ENCODE results near the gene PRIM2. TPM values are rescaled to one million over a fixed set of nuclear protein-coding genes. Genes with fewer than 3 reads are reported as not detected.
A peak's percentile ranks its signal among the peaks of the same experiment; 100 is the strongest.
"Not testable (repeated sequence)": the region's sequence is repeated elsewhere in the genome, so short reads cannot be mapped to it uniquely, and the experiment has no call there.

PRIM2 gene
- total and polyA plus RNA-seq, 2 experiments from 2014 or later, result 45.5 to 75.2 TPM

- H3F3A ChIP-seq (replicated peaks; ENCODE audit: low read depth); H3K4me2 ChIP-seq; H3K9me2 ChIP-seq (ENCODE audit: insufficient read depth); ATAC-seq; H3K27me3 Mint-ChIP-seq (ENCODE audit: insufficient read depth, low read depth, poor library complexity); H3K79me2 ChIP-seq (replicated peaks; ENCODE audit: insufficient read depth); H3K9me3 Mint-ChIP-seq; H3K27ac ChIP-seq (ENCODE audit: low read depth); H3K4me3 ChIP-seq; H3K4me3 Mint-ChIP-seq; DNase-seq (ENCODE audit: low spot score); H4K20me1 ChIP-seq (replicated peaks; ENCODE audit: insufficient read depth); H2AFZ ChIP-seq; H3K36me3 Mint-ChIP-seq (ENCODE audit: low read depth); H3K27ac Mint-ChIP-seq; H3K27me3 ChIP-seq (ENCODE audit: insufficient read depth); H3K36me3 ChIP-seq (ENCODE audit: insufficient read depth): not testable (repeated sequence)
- peaks cover 46% of the 10 kb centered on the region for H3K4me1 ChIP-seq (ENCODE audit: insufficient read depth)
- H3K4me1 Mint-ChIP-seq, result peaks cover 39% of the 10 kb centered on the region
Measured at GRCh38 chr6:57523221-57523620, 205.8 kb downstream of the PRIM2 start.

DNA sequence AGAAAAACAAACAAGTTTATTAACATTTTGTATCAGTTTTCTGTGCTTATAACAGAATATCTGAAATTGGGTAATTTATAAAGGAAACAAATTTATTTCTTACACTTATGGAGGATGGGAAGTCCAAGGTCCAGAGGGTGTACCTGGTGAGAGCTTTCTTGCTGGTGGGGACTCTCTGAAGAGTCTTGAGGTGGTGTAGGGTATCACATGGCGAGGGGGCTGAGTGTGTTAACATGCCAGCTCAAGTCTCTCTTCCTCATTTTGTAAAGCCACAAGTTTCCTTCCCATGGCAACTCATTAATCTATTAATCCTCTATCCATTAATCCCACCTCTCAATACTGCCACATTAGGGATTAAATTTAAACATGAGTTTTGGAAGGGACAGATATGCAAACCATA, 212.3 kb downstream of the PRIM2 start:
- not testable (repeated sequence) for H3K79me2 ChIP-seq (replicated peaks; ENCODE audit: insufficient read depth); H3K27me3 Mint-ChIP-seq (ENCODE audit: insufficient read depth, low read depth, poor library complexity); H2AFZ ChIP-seq; H3K36me3 ChIP-seq (ENCODE audit: insufficient read depth); H4K20me1 ChIP-seq (replicated peaks; ENCODE audit: insufficient read depth); H3K27me3 ChIP-seq (ENCODE audit: insufficient read depth); DNase-seq (ENCODE audit: low spot score); H3K4me3 ChIP-seq; H3F3A ChIP-seq (replicated peaks; ENCODE audit: low read depth); H3K4me3 Mint-ChIP-seq; ATAC-seq; H3K27ac ChIP-seq (ENCODE audit: low read depth); H3K9me3 Mint-ChIP-seq; H3K9me2 ChIP-seq (ENCODE audit: insufficient read depth); H3K4me2 ChIP-seq; H3K36me3 Mint-ChIP-seq (ENCODE audit: low read depth); H3K27ac Mint-ChIP-seq
- H3K4me1 Mint-ChIP-seq, result peaks cover 29% of the 10 kb centered on the region
- H3K4me1 ChIP-seq (ENCODE audit: insufficient read depth), result peaks cover 19% of the 10 kb centered on the region

GRCh38 chr6:57532660-57533059, 215.2 kb downstream of the PRIM2 start:
- peak; percentile 42 for DNase-seq (ENCODE audit: low spot score)
- not testable (repeated sequence) for H3K4me1 ChIP-seq (ENCODE audit: insufficient read depth); H4K20me1 ChIP-seq (replicated peaks; ENCODE audit: insufficient read depth); H3K27ac ChIP-seq (ENCODE audit: low read depth); H3K9me3 Mint-ChIP-seq; H3K36me3 ChIP-seq (ENCODE audit: insufficient read depth); H3K9me2 ChIP-seq (ENCODE audit: insufficient read depth); H3K4me3 Mint-ChIP-seq; ATAC-seq; H3F3A ChIP-seq (replicated peaks; ENCODE audit: low read depth); H3K4me2 ChIP-seq; H3K27me3 ChIP-seq (ENCODE audit: insufficient read depth); H3K79me2 ChIP-seq (replicated peaks; ENCODE audit: insufficient read depth); H2AFZ ChIP-seq; H3K27ac Mint-ChIP-seq; H3K27me3 Mint-ChIP-seq (ENCODE audit: insufficient read depth, low read depth, poor library complexity); H3K36me3 Mint-ChIP-seq (ENCODE audit: low read depth); H3K4me3 ChIP-seq
- peaks cover 22% of the 10 kb centered on the region for H3K4me1 Mint-ChIP-seq

DNA sequence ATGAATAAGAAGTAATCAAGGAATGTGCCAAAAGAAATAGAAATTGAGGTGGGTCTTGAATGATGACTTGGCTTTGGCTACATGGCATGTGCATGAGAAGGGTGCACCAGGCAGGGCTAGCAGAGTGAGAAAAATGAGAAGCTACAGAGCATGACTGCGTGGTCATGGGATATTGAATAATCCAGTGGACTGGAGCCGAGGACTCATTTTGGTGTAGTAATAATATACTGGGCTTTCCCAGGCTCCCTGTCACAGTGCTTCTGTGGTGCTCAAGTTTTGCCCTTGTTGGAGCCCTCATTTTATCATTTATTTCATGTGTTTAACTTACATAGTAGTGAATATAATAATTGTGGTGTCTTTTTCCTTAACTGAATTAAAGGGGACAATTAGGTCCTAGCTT, 217.7 kb downstream of the PRIM2 start:
- H3K79me2 ChIP-seq (replicated peaks; ENCODE audit: insufficient read depth); H3K27me3 ChIP-seq (ENCODE audit: insufficient read depth); H2AFZ ChIP-seq; H3K36me3 ChIP-seq (ENCODE audit: insufficient read depth); H3K4me1 ChIP-seq (ENCODE audit: insufficient read depth); H3K27ac Mint-ChIP-seq; H3K27me3 Mint-ChIP-seq (ENCODE audit: insufficient read depth, low read depth, poor library complexity); DNase-seq (ENCODE audit: low spot score); H3K9me2 ChIP-seq (ENCODE audit: insufficient read depth); H3K4me3 Mint-ChIP-seq; H3F3A ChIP-seq (replicated peaks; ENCODE audit: low read depth); ATAC-seq; H3K27ac ChIP-seq (ENCODE audit: low read depth); H3K4me2 ChIP-seq; H4K20me1 ChIP-seq (replicated peaks; ENCODE audit: insufficient read depth); H3K9me3 Mint-ChIP-seq; H3K4me3 ChIP-seq: not testable (repeated sequence)
- Mint-ChIP-seq H3K36me3 (ENCODE audit: low read depth) (peaks cover 15% of the 10 kb centered on the region), H3K4me1 (peaks cover 21% of the 10 kb centered on the region)

GRCh38 chr6:57535994-57536393, 218.6 kb downstream of the PRIM2 start:
- H3K4me1 ChIP-seq (ENCODE audit: insufficient read depth); H2AFZ ChIP-seq; H3K4me3 Mint-ChIP-seq; H3K27ac Mint-ChIP-seq; H3K9me3 Mint-ChIP-seq; H3K27me3 ChIP-seq (ENCODE audit: insufficient read depth); H3F3A ChIP-seq (replicated peaks; ENCODE audit: low read depth); H3K36me3 ChIP-seq (ENCODE audit: insufficient read depth); H4K20me1 ChIP-seq (replicated peaks; ENCODE audit: insufficient read depth); H3K9me2 ChIP-seq (ENCODE audit: insufficient read depth); H3K27me3 Mint-ChIP-seq (ENCODE audit: insufficient read depth, low read depth, poor library complexity); H3K4me3 ChIP-seq; H3K27ac ChIP-seq (ENCODE audit: low read depth); H3K79me2 ChIP-seq (replicated peaks; ENCODE audit: insufficient read depth); H3K4me2 ChIP-seq: not testable (repeated sequence)
- ATAC-seq (peak; percentile 78), DNase-seq (ENCODE audit: low spot score) (peak; percentile 67)
- Mint-ChIP-seq H3K4me1 (peaks cover 18% of the 10 kb centered on the region), H3K36me3 (ENCODE audit: low read depth) (peaks cover 19% of the 10 kb centered on the region)
- TF ChIP-seq, protein P1, sequence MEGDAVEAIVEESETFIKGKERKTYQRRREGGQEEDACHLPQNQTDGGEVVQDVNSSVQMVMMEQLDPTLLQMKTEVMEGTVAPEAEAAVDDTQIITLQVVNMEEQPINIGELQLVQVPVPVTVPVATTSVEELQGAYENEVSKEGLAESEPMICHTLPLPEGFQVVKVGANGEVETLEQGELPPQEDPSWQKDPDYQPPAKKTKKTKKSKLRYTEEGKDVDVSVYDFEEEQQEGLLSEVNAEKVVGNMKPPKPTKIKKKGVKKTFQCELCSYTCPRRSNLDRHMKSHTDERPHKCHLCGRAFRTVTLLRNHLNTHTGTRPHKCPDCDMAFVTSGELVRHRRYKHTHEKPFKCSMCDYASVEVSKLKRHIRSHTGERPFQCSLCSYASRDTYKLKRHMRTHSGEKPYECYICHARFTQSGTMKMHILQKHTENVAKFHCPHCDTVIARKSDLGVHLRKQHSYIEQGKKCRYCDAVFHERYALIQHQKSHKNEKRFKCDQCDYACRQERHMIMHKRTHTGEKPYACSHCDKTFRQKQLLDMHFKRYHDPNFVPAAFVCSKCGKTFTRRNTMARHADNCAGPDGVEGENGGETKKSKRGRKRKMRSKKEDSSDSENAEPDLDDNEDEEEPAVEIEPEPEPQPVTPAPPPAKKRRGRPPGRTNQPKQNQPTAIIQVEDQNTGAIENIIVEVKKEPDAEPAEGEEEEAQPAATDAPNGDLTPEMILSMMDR (conservative IDR thresholded peaks at IDR 0.05; ENCODE audit: low read depth in 2 of 2), result peak; percentile 53 to 55

DNA sequence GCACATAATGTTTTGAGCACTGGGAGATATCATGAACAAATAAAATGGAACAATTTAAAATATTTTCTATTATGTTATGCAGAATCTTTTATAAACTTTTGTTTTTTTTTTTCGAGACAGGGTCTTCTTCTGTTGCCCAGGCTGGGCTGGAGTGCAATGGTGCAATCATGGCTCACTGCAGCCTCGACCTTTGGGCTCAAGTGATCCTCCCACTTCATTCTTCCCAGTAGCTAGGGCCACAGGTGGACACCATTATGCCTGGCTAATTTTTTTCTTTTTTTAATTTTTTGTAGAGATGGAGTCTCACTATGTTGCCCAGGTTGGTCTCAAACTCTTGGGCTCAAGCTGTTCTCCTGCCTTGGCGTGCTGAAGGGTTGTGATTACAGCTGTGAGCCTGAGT, 220.5 kb downstream of the PRIM2 start:
- not testable (repeated sequence) for H3K79me2 ChIP-seq (replicated peaks; ENCODE audit: insufficient read depth); H3F3A ChIP-seq (replicated peaks; ENCODE audit: low read depth); H3K9me2 ChIP-seq (ENCODE audit: insufficient read depth); ATAC-seq; H3K36me3 ChIP-seq (ENCODE audit: insufficient read depth); H3K27ac Mint-ChIP-seq; H3K4me2 ChIP-seq; H3K4me3 ChIP-seq; H3K4me1 ChIP-seq (ENCODE audit: insufficient read depth); H3K27me3 ChIP-seq (ENCODE audit: insufficient read depth); H2AFZ ChIP-seq; H3K9me3 Mint-ChIP-seq; DNase-seq (ENCODE audit: low spot score); H3K4me3 Mint-ChIP-seq; H3K27ac ChIP-seq (ENCODE audit: low read depth); H4K20me1 ChIP-seq (replicated peaks; ENCODE audit: insufficient read depth); H3K27me3 Mint-ChIP-seq (ENCODE audit: insufficient read depth, low read depth, poor library complexity)
- H3K36me3 Mint-ChIP-seq (ENCODE audit: low read depth), result peaks cover 29% of the 10 kb centered on the region
- H3K4me1 Mint-ChIP-seq, result peaks cover 18% of the 10 kb centered on the region

All from GM23338 (cell line).